Mucosa of descending colon (tissue), 3 donors: ENCODE data around the gene CARF. TPM values are rescaled to one million over a fixed set of nuclear protein-coding genes. Genes with fewer than 3 reads are reported as not detected.

ENCODE experiments used
- ATAC-seq: fragments of 200-7000 bp; cut with Tn5 transposase; one replicate; pipeline ENCODE4 v1.9.1; 2020; ENCODE audit warnings: mild to moderate bottlenecking, moderate library complexity
- DNase-seq, 3 donors: peaks; one replicate each; pipeline ENCODE4 v3.0.0-alpha.2; 2020
- H3K36me3 ChIP-seq: fragments of 200-600 bp; one replicate; pipeline ENCODE4 v1.8.0; 2021; ENCODE audit warnings: low read depth, mild to moderate bottlenecking
- H3K4me1 ChIP-seq: fragments of 200-600 bp; one replicate; pipeline ENCODE4 v1.8.0; 2021; ENCODE audit warnings: low read depth, mild to moderate bottlenecking
- H3K4me3 ChIP-seq: fragments of 200-600 bp; one replicate; pipeline ENCODE4 v1.8.0; 2021; ENCODE audit warnings: mild to moderate bottlenecking
- H3K9me3 ChIP-seq: fragments of 200-600 bp; one replicate; pipeline ENCODE4 v1.8.0; 2021; ENCODE audit warnings: mild to moderate bottlenecking
- intact Hi-C, 2 donors: fragments of 100-400 bp; cut with DNase I in 1 of 2; cut with micrococcal nuclease in 1 of 2; formaldehyde crosslinking; loops; one replicate each; pipeline versions ENCODE4 v1.11.0 to v1.11.1; 2022; cut with DNase I, micrococcal nuclease
- long read RNA-seq, 2 donors: library from polyadenylated mRNA; unstranded; transcript quantifications; one replicate each; pipeline ENCODE4 v2.0.0, GENCODE V29; 2019 to 2021
- total RNA-seq, 3 donors: library from RNA; stranded (reverse); fragmentation: NEBNext Ultra II Directional in 2 of 3; extraction: Animal tissue kit (Norgen Biotek cat#: 25700) in 2 of 3; gene quantifications; one replicate each; pipeline versions ENCODE4 v1.2.1 to v1.2.4, GENCODE V29; 2021 to 2023
- TF ChIP-seq, protein P1 (sequence below): fragments of 200-600 bp; IDR thresholded peaks from one replicate; pipeline ENCODE4 v1.8.0; 2022; ENCODE audit warnings: antibody characterized with exemption, mild to moderate bottlenecking
- donor health status: DM: no; HTN: no; CAD: no; lungs with moderate emphysema.
- donor health status: DM: no; HTN: no; CAD: no.
- donor health status: DM: no; HTN: yes; CAD: no.

The CARF gene, protein sequence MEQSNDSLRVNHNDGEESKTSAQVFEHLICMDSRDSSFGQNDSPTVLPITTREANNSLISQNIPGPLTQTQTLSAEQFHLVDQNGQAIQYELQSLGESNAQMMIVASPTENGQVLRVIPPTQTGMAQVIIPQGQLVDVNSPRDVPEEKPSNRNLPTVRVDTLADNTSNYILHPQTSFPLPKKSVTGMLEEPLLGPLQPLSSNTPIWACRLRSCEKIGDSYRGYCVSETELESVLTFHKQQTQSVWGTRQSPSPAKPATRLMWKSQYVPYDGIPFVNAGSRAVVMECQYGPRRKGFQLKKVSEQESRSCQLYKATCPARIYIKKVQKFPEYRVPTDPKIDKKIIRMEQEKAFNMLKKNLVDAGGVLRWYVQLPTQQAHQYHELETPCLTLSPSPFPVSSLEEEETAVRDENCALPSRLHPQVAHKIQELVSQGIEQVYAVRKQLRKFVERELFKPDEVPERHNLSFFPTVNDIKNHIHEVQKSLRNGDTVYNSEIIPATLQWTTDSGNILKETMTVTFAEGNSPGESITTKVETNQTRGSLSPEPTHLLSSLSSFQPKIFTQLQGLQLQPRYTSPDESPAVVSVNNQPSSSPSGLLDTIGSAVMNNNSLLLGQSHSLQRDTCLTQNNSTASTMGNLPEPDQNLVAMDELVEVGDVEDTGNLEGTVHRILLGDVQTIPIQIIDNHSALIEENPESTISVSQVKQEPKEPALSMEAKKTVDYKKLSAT
- 10 to 100 TPM in 1 of 3 donors, 1 to 10 TPM in 2; 7.0 to 12.3 (median 9.8) TPM for total RNA-seq
- long read RNA-seq, donor 1, full-length matches to known transcripts = 1 of 11 reads
- long read RNA-seq, donor 1, partial matches to known transcripts = 1 of 11 reads
- long read RNA-seq, donor 1, other reads (novel, unspliced or antisense) = 9 of 11 reads
- long read RNA-seq, donor 2, partial matches to known transcripts = 0 of 2 reads
- long read RNA-seq, donor 2, other reads (novel, unspliced or antisense) = 1 of 2 reads

DNA sequence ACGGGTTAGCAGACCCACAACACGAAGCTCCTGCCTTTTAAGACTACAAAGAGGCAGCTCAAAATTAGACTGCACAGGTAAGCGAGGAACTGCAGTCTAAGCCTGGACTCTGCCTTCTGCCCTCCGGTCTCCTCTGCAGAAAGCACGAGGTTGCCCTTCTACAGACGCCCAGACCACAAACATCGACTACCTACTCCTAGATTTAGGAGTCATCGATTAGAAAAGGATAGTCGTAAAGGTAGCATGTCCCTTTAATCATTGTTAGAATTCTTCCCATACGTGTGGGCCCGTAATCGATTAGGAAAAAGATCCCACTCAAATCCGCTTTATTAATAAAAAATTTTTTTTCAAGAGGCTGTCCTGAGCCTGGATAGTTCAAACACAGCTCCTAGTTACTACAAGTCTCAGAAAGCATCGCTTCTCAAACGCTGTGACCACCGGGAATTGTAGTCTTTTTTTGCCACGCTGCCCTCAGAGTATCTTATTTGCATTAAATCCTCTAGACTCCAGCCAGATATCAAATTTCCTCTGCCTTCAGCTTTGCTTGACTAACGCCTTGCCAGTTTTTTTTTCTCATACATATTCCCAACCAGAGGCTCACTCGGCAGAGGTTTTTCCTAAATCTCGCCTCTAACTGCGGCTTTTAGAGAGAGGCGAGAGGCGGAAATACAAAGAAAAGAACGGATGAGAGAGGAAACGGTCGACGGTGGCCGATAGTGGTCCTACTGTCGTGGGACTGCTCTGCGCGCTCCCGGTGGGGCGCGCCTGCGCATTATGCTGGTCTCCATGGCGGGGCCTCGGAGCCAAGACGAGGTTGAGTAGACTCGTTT, at the start of gene CARF, which contains the start of gene WDR12:
TSS of gene CARF (plus strand) at position 764 of the 830 bp plus-strand sequence. CDS start 29,628 bp downstream, outside the sequence.
TSS of gene WDR12 (minus strand) at position 162 of the 830 bp plus-strand sequence. CDS start 197 bp downstream, outside the sequence.
- Histone ChIP-seq H3K4me3 (peak within 1 kb of the TSS; percentile 50), H3K4me1 (peaks cover 8% of the 10 kb centered on the region), H3K9me3 (no peaks in the 10 kb centered on the region), H3K36me3 (no peaks in the 10 kb centered on the region)
- ATAC-seq (peak; percentile 97), DNase-seq (peak; percentile 92 to 98 (median 94))
- TF ChIP-seq, protein P1, sequence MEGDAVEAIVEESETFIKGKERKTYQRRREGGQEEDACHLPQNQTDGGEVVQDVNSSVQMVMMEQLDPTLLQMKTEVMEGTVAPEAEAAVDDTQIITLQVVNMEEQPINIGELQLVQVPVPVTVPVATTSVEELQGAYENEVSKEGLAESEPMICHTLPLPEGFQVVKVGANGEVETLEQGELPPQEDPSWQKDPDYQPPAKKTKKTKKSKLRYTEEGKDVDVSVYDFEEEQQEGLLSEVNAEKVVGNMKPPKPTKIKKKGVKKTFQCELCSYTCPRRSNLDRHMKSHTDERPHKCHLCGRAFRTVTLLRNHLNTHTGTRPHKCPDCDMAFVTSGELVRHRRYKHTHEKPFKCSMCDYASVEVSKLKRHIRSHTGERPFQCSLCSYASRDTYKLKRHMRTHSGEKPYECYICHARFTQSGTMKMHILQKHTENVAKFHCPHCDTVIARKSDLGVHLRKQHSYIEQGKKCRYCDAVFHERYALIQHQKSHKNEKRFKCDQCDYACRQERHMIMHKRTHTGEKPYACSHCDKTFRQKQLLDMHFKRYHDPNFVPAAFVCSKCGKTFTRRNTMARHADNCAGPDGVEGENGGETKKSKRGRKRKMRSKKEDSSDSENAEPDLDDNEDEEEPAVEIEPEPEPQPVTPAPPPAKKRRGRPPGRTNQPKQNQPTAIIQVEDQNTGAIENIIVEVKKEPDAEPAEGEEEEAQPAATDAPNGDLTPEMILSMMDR = no peak
- intact Hi-C loops = no loop called here

DNA sequence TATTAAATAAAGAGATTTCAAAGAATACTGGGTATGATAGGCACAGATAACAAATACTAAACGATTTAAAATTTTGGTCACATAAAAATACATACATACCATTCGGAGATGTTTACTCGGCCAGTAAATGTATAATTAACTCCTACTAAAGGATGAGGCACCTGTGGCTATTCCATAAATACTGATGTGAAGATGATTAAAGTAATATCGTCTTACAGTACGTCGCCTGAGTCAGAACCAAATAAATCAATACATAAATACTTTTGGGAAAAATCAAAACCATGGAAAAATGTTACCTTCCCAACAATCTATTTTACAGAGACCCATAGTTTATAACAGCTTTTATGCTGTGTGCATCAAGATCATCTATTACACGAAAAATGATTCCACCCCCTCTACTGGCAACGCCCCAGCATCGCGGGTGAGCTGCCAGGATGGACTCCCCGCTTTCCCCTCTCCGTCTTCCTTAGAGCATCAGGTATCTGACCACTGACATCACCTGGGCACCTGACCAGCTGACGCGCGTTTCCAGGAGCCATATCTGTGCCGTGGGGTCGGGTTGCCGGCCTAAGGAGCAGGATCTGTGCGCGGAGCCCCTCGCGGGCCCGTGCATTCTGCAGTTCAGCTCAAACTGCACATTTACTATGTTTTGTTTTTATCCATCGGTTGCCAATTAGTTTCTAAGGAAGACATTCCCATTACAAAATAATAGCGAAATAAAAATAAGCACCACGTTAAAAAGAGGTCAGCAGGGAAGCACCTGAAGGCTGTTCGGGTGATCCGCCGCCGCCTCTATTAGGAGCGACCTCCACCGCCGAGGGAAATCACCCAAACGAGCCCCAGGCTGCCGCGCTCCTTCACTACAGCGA, 41.4 kb upstream of the CARF start:
- no peaks in the 10 kb centered on the region for H3K9me3 ChIP-seq
- ATAC-seq (peak; percentile 83), DNase-seq (peak; percentile 64 to 69 (median 68))
- H3K36me3 ChIP-seq = no peaks in the 10 kb centered on the region
- H3K4me3 ChIP-seq = peak overlapping the region; percentile 42
- intact Hi-C loops = no loop called here
- TF ChIP-seq, protein P1 = no peak
- H3K4me1 ChIP-seq = peaks cover 2% of the 10 kb centered on the region

DNA sequence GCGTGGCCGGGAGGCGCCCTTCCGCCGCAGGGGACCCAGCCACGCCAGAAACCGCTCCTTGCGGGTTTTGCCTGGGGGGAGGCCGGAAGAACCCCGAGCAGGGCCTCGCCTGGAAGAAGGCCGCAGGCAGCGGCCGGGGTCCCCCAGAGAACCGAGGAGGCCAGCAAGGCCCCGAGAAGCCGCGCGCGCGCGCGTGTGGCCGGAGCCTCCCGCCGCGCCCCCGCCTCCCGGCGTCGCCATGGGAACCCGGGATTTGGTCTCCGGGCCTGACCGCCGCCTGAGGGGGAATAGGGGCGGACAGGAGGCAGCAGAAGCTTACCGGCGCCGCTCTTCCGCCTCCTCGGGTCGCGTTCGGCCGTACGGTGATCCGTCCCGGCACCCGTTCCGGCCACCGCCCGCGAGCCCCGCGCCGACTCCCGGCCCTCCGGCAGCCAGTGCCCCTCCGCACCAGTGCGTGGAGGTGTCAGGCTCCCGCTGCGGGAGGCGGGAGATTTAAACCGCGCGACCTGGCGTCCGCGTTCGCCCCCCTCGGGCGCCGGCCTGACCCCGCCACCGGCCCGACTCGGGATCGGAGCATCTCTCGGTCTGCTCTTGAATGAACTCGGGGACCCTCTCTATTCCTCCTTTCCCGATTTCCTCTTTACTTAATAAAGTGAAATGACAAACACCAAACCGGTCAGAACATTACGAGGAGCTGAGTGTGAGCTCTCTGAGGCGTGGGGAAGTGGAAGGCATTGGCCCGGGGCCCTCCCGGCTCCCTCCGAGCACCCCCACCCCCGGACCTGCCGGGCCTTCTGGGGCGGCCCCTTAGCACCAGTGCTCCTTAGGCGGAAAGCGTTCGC, 40.6 kb upstream of the CARF start, which contains the start of gene ICA1L:
TSS of gene ICA1L (minus strand) at position 467 of the 842 bp plus-strand sequence. CDS start 42,757 bp downstream, outside the sequence.
- no peaks in the 10 kb centered on the region for H3K36me3 ChIP-seq
- H3K9me3 ChIP-seq = no peaks in the 10 kb centered on the region
- TF ChIP-seq, protein P1 = no peak
- ATAC-seq (peak; percentile 79), DNase-seq (peak; percentile 53 to 78 (median 63))
- intact Hi-C loops = no loop called here
- peaks cover 2% of the 10 kb centered on the region for H3K4me1 ChIP-seq
- H3K4me3 ChIP-seq = peak within 1 kb of the TSS; percentile 42

DNA sequence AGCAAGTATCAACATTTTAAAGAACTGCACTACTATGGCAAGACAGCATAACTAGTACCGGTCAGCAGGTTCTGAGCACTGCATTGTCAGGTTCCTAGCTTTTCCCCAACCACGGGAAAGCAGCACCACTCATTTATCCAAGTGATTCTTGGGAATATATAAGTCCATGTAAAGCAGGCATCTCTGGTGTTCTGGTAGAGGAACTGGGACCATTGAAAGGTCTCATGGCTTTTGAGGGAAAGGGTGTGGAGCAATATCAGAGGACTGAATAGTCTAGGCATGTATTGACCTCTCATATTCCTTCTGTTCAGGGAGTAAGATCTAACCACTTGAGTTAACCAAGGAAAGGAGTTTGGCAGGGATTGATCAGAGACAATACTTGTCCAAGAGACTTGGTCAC, 34.4 kb upstream of the CARF start:
- Histone ChIP-seq H3K4me3 (no peak overlapping the region), H3K36me3 (no peaks in the 10 kb centered on the region), H3K4me1 (no peaks in the 10 kb centered on the region), H3K9me3 (no peaks in the 10 kb centered on the region)
- ATAC-seq (no peak), DNase-seq (no peak)
- intact Hi-C loops = no loop called here
- TF ChIP-seq, protein P1 = no peak
